GM12878 (cell line): ENCODE results near the gene NUP35. TPM values are rescaled to one million over a fixed set of nuclear protein-coding genes. Genes with fewer than 3 reads are reported as not detected.

Source experiments
- ATAC-seq: fragments of 200-7000 bp; cut with Tn5 transposase; 3 replicates; pipeline ENCODE4 v1.9.1; 2020; ENCODE audit warnings: mild to moderate bottlenecking, moderate library complexity
- BruUV-seq: library from RNA; stranded (reverse); fragments of 400-500 nt; replicated peaks from 2 replicates; lab custom pipeline; 2021; lab: Mats Ljungman, UMichigan
- CTCF ChIA-PET: fragments of 300-600 bp; sonication (Branson Sonifier 250); formaldehyde crosslinking; extraction: SDS; loops from one replicate; lab custom pipeline; 2021; ENCODE audit warnings: inconsistent platforms; lab: Yijun Ruan, JAX
- POLR2A ChIA-PET: fragments of 350-600 bp; formaldehyde crosslinking; extraction: SDS; loops from one replicate; lab custom pipeline; 2021; ENCODE audit warnings: inconsistent platforms; lab: Charles Lee
- RAD21 ChIA-PET: fragments of 300-600 bp; sonication (Branson Sonifier 250); formaldehyde crosslinking; loops from one replicate; lab custom pipeline; 2023; ENCODE audit warnings: antibody characterized with exemption; ENCODE audit not compliant: unreplicated experiment; lab: Charles Lee
- SMC1A ChIA-PET: fragments of 300-600 bp; sonication (Branson Sonifier 250); formaldehyde crosslinking; loops from one replicate; lab custom pipeline; 2023; ENCODE audit not compliant: unreplicated experiment, uncharacterized antibody; lab: Charles Lee
- DNase-seq: peaks from one replicate; pipeline ENCODE4 v3.0.0-alpha.2; 2011; ENCODE audit warnings: low read depth, low spot score
- FAIRE-seq: peaks from 3 replicates; lab custom pipeline; 2011; peaks lifted over from hg19 to GRCh38; lab: Jason Lieb, UNC
- H2AFZ ChIP-seq: 2 replicates; pipeline ENCODE4 v1.6.0; 2011; ENCODE audit warnings: low read depth, low read length, control low read depth; ENCODE audit not compliant: control insufficient read depth
- H3K27ac ChIP-seq: 2 replicates; pipeline ENCODE4 v1.5.1; 2011; ENCODE audit warnings: control low read depth; ENCODE audit not compliant: control insufficient read depth, insufficient read depth
- H3K27me3 ChIP-seq, 2 experiments: replicated peaks in 1 of 2; 2 replicates each; pipeline versions ENCODE4 v1.6.0 to v1.6.1; 2011; ENCODE audit warnings: low read length in 1 of 2; ENCODE audit not compliant: control insufficient read depth in 2 of 2, insufficient read depth in 2 of 2
- H3K36me3 ChIP-seq, 2 experiments: 2 replicates each; pipeline ENCODE4 v1.5.1; 2011; ENCODE audit warnings: low read length in 1 of 2; ENCODE audit not compliant: control insufficient read depth in 2 of 2, insufficient read depth in 2 of 2
- H3K4me1 ChIP-seq: 2 replicates; pipeline ENCODE4 v1.6.1; 2011; ENCODE audit warnings: mild to moderate bottlenecking, low read length, moderate library complexity, mixed read lengths; ENCODE audit not compliant: control insufficient read depth, insufficient read depth
- H3K4me2 ChIP-seq: 2 replicates; pipeline ENCODE4 v1.6.0; 2011; ENCODE audit warnings: control low read depth; ENCODE audit not compliant: control insufficient read depth, insufficient read depth
- H3K4me3 ChIP-seq: fragments of 200-600 bp; sonication (generic); 2 replicates; pipeline ENCODE4 v1.5.1; 2016
- H3K79me2 ChIP-seq: 2 replicates; pipeline ENCODE4 v1.6.0; 2011; ENCODE audit warnings: low read length; ENCODE audit not compliant: control insufficient read depth, insufficient read depth
- H3K9ac ChIP-seq: 2 replicates; pipeline ENCODE4 v1.8.0; 2011; ENCODE audit warnings: low read length, control low read depth, mixed read lengths; ENCODE audit not compliant: control insufficient read depth, insufficient read depth
- H3K9me3 ChIP-seq: replicated peaks from 3 replicates; pipeline ENCODE4 v1.5.1; 2011; ENCODE audit warnings: mild to moderate bottlenecking, low read length; ENCODE audit not compliant: control insufficient read depth, insufficient read depth
- H4K20me1 ChIP-seq: 2 replicates; pipeline ENCODE4 v1.6.0; 2011; ENCODE audit not compliant: control insufficient read depth, insufficient read depth
- CHD1 ChIP-seq: IDR thresholded peaks from 2 replicates; pipeline ENCODE4 v1.6.1; 2012; ENCODE audit warnings: low read depth, low read length, improper control_type of control experiment
- EGR1 ChIP-seq, 2 experiments: IDR thresholded peaks; 1 replicate in 1 of 2; 2 replicates in 1 of 2; pipeline ENCODE4 v1.6.1; 2011 to 2012; ENCODE audit warnings: low read depth in 2 of 2, low read length in 2 of 2, borderline replicate concordance in 1 of 2, mild to moderate bottlenecking in 1 of 2, moderate library complexity in 1 of 2
- FOS ChIP-seq: IDR thresholded peaks from 3 replicates; pipeline ENCODE4 v1.6.1; 2011; ENCODE audit warnings: borderline replicate concordance; ENCODE audit not compliant: insufficient read length; ENCODE audit errors: extremely low read depth
- GABPA ChIP-seq: IDR thresholded peaks from 2 replicates; pipeline ENCODE4 v1.6.1; 2014; ENCODE audit warnings: antibody characterized with exemption, low read depth, mild to moderate bottlenecking, inconsistent platforms
- GATAD2B ChIP-seq: fragments of 450-650 bp; conservative IDR thresholded peaks from 2 replicates; pipeline ENCODE4 v1.6.1; 2017; ENCODE audit warnings: low read depth, mild to moderate bottlenecking, moderate library complexity
- IKZF1 ChIP-seq: fragments of 450-650 bp; conservative IDR thresholded peaks from 2 replicates; pipeline ENCODE4 v1.6.1; 2017; ENCODE audit warnings: antibody characterized with exemption, mild to moderate bottlenecking
- MTA2 ChIP-seq: fragments of 450-650 bp; IDR thresholded peaks from 2 replicates; pipeline ENCODE4 v1.6.1; 2016; ENCODE audit warnings: low read depth, mild to moderate bottlenecking, moderate library complexity
- NFYA ChIP-seq: IDR thresholded peaks from 2 replicates; pipeline ENCODE4 v1.6.1; 2011; ENCODE audit warnings: low read depth, mild to moderate bottlenecking, low read length, improper control_type of control experiment, borderline replicate concordance
- NR2C1 ChIP-seq: fragments of 450-650 bp; IDR thresholded peaks from 2 replicates; pipeline ENCODE4 v1.6.1; 2017; ENCODE audit warnings: antibody characterized with exemption, mild to moderate bottlenecking, moderate library complexity
- PML ChIP-seq: IDR thresholded peaks from 2 replicates; pipeline ENCODE4 v1.6.1; 2012; ENCODE audit warnings: low read length, inconsistent platforms
- POLR2AphosphoS5 ChIP-seq: IDR thresholded peaks from 2 replicates; pipeline ENCODE4 v1.6.1; 2011; ENCODE audit warnings: mild to moderate bottlenecking, low read length, inconsistent platforms
- ZBTB40 ChIP-seq: fragments of 450-650 bp; IDR thresholded peaks from 2 replicates; pipeline ENCODE4 v1.6.1; 2016; ENCODE audit warnings: mild to moderate bottlenecking, moderate library complexity, borderline replicate concordance
- ZNF622 ChIP-seq: fragments of 450-650 bp; IDR thresholded peaks from 2 replicates; pipeline ENCODE4 v1.6.1; 2017; ENCODE audit warnings: mild to moderate bottlenecking, inconsistent platforms
- WGBS: methylation state at CpG from one replicate; pipeline ENCODE4 v1.1.6; 2016; ENCODE audit warnings: low lambda C conversion rate; ENCODE audit not compliant: insufficient replicate concordance, insufficient coverage; ENCODE audit errors: missing lambda C conversion rate; 5-methylcytosine and 5-hydroxymethylcytosine counted together
- in situ Hi-C: fragments of 300-500 bp; cut with MboI; formaldehyde crosslinking; loops from 9 replicates; pipeline ENCODE4 v1.14.3; 2018; ENCODE audit warnings: mixed read lengths
- intact Hi-C: fragments of 100-400 bp; cut with micrococcal nuclease; formaldehyde crosslinking; loops from one replicate; pipeline ENCODE4 v1.14.2; 2022; ENCODE audit not compliant: unreplicated experiment
- polyA plus RNA-seq, 11 experiments: library from polyadenylated mRNA; depleted of rRNA in 4 of 11; unstranded in 6 of 11; stranded (reverse) in 5 of 11; fragments of >200 nt; fragmentation: Nextera tagmentation in 4 of 11; fragmentation: Illumina TruSeq in 1 of 11; extraction: Ambion mirVana in 4 of 11; extraction: Trizol in 1 of 11; gene quantifications; 1 replicate in 1 of 11; 2 replicates in 10 of 11; pipeline versions ENCODE4 v1.2.1 to v1.2.3, GENCODE V29; 2011 to 2016; ENCODE audit warnings: inconsistent platforms in 2 of 11, missing spikeins in 2 of 11, low read depth in 1 of 11
- total RNA-seq, 4 experiments: library from RNA; depleted of rRNA in 3 of 4; stranded (reverse); fragments of >200 nt in 3 of 4; fragmentation: Illumina TruSeq in 1 of 4; extraction: Trizol in 1 of 4; gene quantifications; 2 replicates each; pipeline versions ENCODE4 v1.2.1 to v1.2.3, GENCODE V29; 2013 to 2021
- TF ChIP-seq, protein P1 (sequence below): fragments of 450-650 bp; IDR thresholded peaks from 2 replicates; pipeline ENCODE4 v1.6.1; 2017; ENCODE audit warnings: mild to moderate bottlenecking, moderate library complexity

NUP35 gene
- total and polyA plus RNA-seq, 10 of the 15 experiments (the other 5 are each of a cell fraction or from before 2014, with no cell fraction given): 21.4 to 57.3 (median 30.7) TPM

- peak; percentile 18; the same call in 1 of the 2 replicates for TF ChIP-seq ZBTB40
Measured at GRCh38 chr2:183078163-183078463, 46.1 kb upstream of the NUP35 start (continued).

GRCh38 chr2:183078464-183079138 lies 45.6 kb upstream of the NUP35 start, which contains the start of gene DUSP19:
TSS of gene DUSP19 (plus strand) at chr2:183078747. CDS start at chr2:183078934, 187 bp downstream.
- ChIA-PET POLR2A (interaction anchor here (1.7 kb wide), 1 partner anchor 47 kb away, joined by 4 read pairs; no protein-coding TSS in a partner anchor), RAD21 (interaction anchor here (0.9 kb wide), 1 partner anchor 14 kb away, joined by 3 read pairs; no protein-coding TSS in a partner anchor), CTCF (interaction anchor here (1.0 to 1.6 kb wide), 7 partner anchors 11 to 99 kb away, joined by 3 to 6 read pairs (median 3); partner anchors contain the start of gene NUP35), SMC1A (interaction anchor here (1.0 to 2.6 kb wide), 9 partner anchors 10 to 838 kb away, joined by 3 to 11 read pairs (median 4); no protein-coding TSS in a partner anchor)
- Histone ChIP-seq H3K79me2 (no peaks in the 10 kb centered on the region), H3K9me3 (no peaks in the 10 kb centered on the region), H3K4me3 (peak within 1 kb of the TSS; percentile 82), H3K27ac (no peak within 1 kb of the TSS), H3K9ac (peak within 1 kb of the TSS; percentile 57), H3K4me2 (peak within 1 kb of the TSS; percentile 86), H2AFZ (peak within 1 kb of the TSS; percentile 87), H3K36me3 (no peaks in the 10 kb centered on the region), H4K20me1 (no peaks in the 10 kb centered on the region), H3K4me1 (no peaks in the 10 kb centered on the region), H3K27me3 (no peaks in the 10 kb centered on the region; a peak in 1 of 4 replicates)
- 1% methylated on average over 20 of the region's 20 CpGs for WGBS
- intact Hi-C loops (no loop called here), in situ Hi-C loops (no loop called here)
- FAIRE-seq (peak; percentile 99), ATAC-seq (peak; percentile 92), DNase-seq (peak; percentile 95)
- BruUV-seq: no TSS peak
- TF ChIP-seq ZNF622: 0 out of 2 replicates have a peak, but pooled peaks have one; percentile 25
- TF ChIP-seq, protein P1, sequence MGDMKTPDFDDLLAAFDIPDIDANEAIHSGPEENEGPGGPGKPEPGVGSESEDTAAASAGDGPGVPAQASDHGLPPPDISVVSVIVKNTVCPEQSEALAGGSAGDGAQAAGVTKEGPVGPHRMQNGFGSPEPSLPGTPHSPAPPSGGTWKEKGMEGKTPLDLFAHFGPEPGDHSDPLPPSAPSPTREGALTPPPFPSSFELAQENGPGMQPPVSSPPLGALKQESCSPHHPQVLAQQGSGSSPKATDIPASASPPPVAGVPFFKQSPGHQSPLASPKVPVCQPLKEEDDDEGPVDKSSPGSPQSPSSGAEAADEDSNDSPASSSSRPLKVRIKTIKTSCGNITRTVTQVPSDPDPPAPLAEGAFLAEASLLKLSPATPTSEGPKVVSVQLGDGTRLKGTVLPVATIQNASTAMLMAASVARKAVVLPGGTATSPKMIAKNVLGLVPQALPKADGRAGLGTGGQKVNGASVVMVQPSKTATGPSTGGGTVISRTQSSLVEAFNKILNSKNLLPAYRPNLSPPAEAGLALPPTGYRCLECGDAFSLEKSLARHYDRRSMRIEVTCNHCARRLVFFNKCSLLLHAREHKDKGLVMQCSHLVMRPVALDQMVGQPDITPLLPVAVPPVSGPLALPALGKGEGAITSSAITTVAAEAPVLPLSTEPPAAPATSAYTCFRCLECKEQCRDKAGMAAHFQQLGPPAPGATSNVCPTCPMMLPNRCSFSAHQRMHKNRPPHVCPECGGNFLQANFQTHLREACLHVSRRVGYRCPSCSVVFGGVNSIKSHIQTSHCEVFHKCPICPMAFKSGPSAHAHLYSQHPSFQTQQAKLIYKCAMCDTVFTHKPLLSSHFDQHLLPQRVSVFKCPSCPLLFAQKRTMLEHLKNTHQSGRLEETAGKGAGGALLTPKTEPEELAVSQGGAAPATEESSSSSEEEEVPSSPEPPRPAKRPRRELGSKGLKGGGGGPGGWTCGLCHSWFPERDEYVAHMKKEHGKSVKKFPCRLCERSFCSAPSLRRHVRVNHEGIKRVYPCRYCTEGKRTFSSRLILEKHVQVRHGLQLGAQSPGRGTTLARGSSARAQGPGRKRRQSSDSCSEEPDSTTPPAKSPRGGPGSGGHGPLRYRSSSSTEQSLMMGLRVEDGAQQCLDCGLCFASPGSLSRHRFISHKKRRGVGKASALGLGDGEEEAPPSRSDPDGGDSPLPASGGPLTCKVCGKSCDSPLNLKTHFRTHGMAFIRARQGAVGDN: no peak
- no peak for TF ChIP-seq NR2C1
- peak; percentile 40; the same call in 1 of the 2 replicates for TF ChIP-seq GABPA
- TF ChIP-seq FOS: peak; percentile 10
- peak; percentile 72 for TF ChIP-seq POLR2AphosphoS5
- no peak for TF ChIP-seq CHD1
- TF ChIP-seq EGR1 (IDR thresholded peaks at IDR 0.05; ENCODE audit: borderline replicate concordance in 1 of 2, low read depth in 2 of 2, low read length in 2 of 2): no peak
- peak; percentile 88 for TF ChIP-seq IKZF1
- TF ChIP-seq NFYA: peak; percentile 67
- TF ChIP-seq MTA2: 0 out of 2 replicates have a peak, but pooled peaks have one; percentile 14
- TF ChIP-seq GATAD2B: 0 out of 2 replicates have a peak, but pooled peaks have one; percentile 53
- TF ChIP-seq PML: peak; percentile 71
